ENCODE measurements around the gene CD38.
A peak's percentile ranks its signal among the peaks of the same experiment; 100 is the strongest.
"Not testable (repeated sequence)": the region's sequence is repeated elsewhere in the genome, so short reads cannot be mapped to it uniquely, and the experiment has no call there.

The CD38 gene

GRCh38 chr4:15797320-15797719 is 19.2 kb downstream of the CD38 start:
- peak; percentile 65 for DNase-seq (ENCODE audit: low read depth)
- H3K4me3 ChIP-seq (ENCODE audit: low read length): no peak overlapping the region
- TF ChIP-seq CTCF (IDR thresholded peaks at IDR 0.05; ENCODE audit: insufficient read depth, low read depth, low read length, missing control alignments): no peak

DNA sequence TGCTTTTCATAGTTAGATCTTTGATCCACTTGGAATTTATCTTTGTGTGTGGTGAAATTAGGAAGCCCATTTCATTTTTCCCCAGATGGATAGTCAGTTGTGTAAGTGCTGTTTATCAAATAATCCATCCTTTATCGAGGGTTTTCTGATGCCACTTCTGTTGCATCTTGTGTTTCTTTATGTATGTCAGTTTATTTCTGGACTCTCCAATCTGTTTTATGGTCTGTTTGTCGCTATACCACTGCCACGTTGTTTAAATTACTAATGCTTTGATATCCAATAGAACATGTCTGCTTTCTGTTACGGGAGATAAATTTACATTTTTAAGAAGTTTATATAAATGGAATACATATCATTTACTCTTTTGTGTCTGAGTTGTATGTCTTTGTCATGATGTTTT is 21.0 kb downstream of the CD38 start:
- no peak overlapping the region for H3K4me3 ChIP-seq (ENCODE audit: low read length)
- no peak for DNase-seq (ENCODE audit: low read depth)
- no peak for TF ChIP-seq CTCF (IDR thresholded peaks at IDR 0.05; ENCODE audit: insufficient read depth, low read depth, low read length, missing control alignments)

DNA sequence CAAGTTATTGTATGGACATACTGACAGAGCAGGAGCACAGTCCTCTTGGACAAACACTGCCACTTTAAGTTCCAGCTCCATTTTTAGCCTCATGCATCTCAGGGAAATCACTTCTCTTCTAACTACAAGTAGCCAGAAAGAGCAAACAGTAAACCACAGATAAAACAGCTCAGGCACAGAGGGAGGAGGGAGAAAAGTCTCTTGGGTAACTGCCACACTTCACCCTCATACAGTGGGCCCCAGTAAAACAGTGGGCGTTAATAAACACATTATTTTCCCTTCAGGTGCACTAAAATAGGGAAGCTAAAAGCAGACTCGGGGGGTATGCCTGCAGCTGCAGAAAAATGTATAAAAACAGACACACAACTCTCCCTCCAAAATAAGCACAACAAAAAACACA is 21.6 kb downstream of the CD38 start:
- TF ChIP-seq CTCF (IDR thresholded peaks at IDR 0.05; ENCODE audit: insufficient read depth, low read depth, low read length, missing control alignments): no peak
- DNase-seq (ENCODE audit: low read depth): no peak
- no peak overlapping the region for H3K4me3 ChIP-seq (ENCODE audit: low read length)

- not testable (repeated sequence) for DNase-seq (ENCODE audit: low read depth); H3K4me3 ChIP-seq (ENCODE audit: low read length)
Observed at GRCh38 chr4:15802497-15802896, 24.4 kb downstream of the CD38 start.

DNA sequence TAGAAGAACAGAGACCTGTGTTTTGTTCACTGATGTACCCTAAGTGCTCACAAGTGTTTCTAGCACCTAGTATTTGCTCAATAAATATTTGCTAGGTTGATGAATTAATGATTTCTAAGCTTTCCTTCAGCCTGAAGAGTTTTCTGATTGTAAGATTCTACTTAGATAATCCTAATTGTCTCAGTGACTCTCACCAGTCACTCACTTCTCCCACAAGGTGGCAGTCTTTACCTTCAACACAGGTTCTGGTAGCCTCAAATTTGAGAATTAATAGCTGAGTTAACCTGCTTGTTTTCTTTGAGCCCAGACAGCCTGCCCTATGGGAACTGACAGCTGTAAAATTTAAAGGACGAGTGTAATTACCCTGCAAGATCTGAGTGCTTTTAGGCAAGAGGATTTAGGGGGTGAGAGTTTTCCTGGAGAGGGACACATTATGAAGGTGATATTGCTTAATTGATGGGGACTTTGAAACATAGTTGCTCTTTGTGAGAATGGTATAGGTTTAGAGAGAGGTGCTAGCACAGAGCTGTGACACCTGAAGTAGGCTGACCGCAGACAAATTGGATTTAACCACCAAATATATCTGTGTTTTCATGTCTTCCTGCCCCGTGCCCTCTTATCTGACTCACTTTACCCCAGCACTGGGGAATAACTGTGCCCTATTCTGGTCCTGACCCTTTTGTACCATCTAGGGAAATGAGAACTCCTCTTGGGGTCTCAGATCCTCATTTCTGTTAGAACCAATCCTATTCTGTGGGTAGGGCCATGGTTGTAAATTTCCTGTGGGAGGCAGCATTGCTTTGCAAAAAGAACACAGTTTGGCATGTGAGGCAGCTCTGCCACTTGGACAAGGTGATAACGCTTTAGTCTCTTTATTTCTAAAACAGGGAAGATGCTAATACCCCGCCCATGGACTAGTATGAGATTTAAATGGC is 27.7 kb downstream of the CD38 start:
- TF ChIP-seq CTCF (IDR thresholded peaks at IDR 0.05; ENCODE audit: insufficient read depth, low read depth, low read length, missing control alignments): peak; percentile 92
- H3K4me3 ChIP-seq (ENCODE audit: low read length): no peak overlapping the region
- peak; percentile 79 for DNase-seq (ENCODE audit: low read depth)

- H3K4me3 ChIP-seq (ENCODE audit: low read length): no peak overlapping the region
- TF ChIP-seq CTCF (IDR thresholded peaks at IDR 0.05; ENCODE audit: insufficient read depth, low read depth, low read length, missing control alignments): no peak
- peak; percentile 14 for DNase-seq (ENCODE audit: low read depth)
Observed at GRCh38 chr4:15809058-15809457, 30.9 kb downstream of the CD38 start.

DNA sequence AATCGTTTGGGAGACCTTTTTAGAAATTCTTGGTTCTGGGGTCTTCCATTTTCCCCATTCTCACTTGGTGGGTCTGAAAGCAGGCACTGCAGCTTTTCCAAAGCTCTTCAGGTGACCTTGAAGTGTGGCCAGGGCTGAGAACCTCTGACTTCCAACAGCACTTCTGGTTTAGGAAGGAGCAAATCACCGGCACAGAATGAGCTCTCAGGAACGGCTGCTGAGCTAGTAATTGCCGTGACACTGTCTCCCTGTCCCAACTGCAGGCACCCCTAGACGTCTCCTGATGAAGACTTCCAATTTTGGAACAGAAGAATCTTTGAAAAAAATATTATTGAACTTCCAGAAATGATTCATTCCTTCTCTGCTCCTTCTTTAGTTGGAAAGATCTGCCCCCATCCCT is 31.3 kb downstream of the CD38 start:
- no peak for DNase-seq (ENCODE audit: low read depth)
- H3K4me3 ChIP-seq (ENCODE audit: low read length): no peak overlapping the region
- no peak for TF ChIP-seq CTCF (IDR thresholded peaks at IDR 0.05; ENCODE audit: insufficient read depth, low read depth, low read length, missing control alignments)
